ENCODE data around the gene PCSK1N. TPM values are rescaled to one million over a fixed set of nuclear protein-coding genes. Genes with fewer than 3 reads are reported as not detected.

Gene PCSK1N
- polyA plus RNA-seq, 2 of the 4 experiments (the other 2 are of a cell fraction) = 3.0 to 21.2 TPM

- ATAC-seq (no peak), DNase-seq (ENCODE audit: low read depth in 1 of 2, low spot score in 1 of 2) (no peak), FAIRE-seq (no peak)
- POLR2A ChIA-PET = no interaction called here
- 90% methylated on average over 36 of the region's 58 CpGs for WGBS (ENCODE audit: missing lambda C conversion rate)
- Histone ChIP-seq H3K4me2 (no peak overlapping the region), H3K4me1 (peaks cover 5% of the 10 kb centered on the region; the same call in 1 of the 3 replicates), H3K9me3 (no peaks in the 10 kb centered on the region), H3K4me3 (no peak overlapping the region), H3K27ac (no peak overlapping the region)
- CTCF ChIA-PET = no interaction called here
- TF ChIP-seq CHD4 (IDR thresholded peaks at IDR 0.05; ENCODE audit: borderline replicate concordance) (no peak), ZSCAN20 (CRISPR knock-in tag; IDR thresholded peaks at IDR 0.05) (no peak), MAFK (IDR thresholded peaks at IDR 0.05; ENCODE audit: partially characterized antibody) (no peak), SMC3 (IDR thresholded peaks at IDR 0.05) (no peak), RAD21 (conservative IDR thresholded peaks at IDR 0.05 in 1 of 2, IDR thresholded peaks at IDR 0.05 in 1 of 2) (no peak), POLR2A (IDR thresholded peaks at IDR 0.05; ENCODE audit: low read length) (no peak), CEBPB (IDR thresholded peaks at IDR 0.05) (no peak)
These were observed 4.1 kb downstream of the PCSK1N start for GRCh38 chrX:48831136-48831908.

GRCh38 chrX:48829016-48829735 lies 6.2 kb downstream of the PCSK1N start:
- Histone ChIP-seq H3K9me3 (no peaks in the 10 kb centered on the region), H3K27ac (no peak overlapping the region), H3K4me1 (peaks cover 3% of the 10 kb centered on the region; the same call in 1 of the 3 replicates), H3K4me3 (no peak overlapping the region), H3K4me2 (no peak overlapping the region)
- FAIRE-seq = no peak
- no peak for DNase-seq (ENCODE audit: low read depth in 1 of 2, low spot score in 1 of 2)
- ATAC-seq = no peak
- POLR2A ChIA-PET = interaction anchor here (0.6 kb wide), 1 partner anchor 38 kb away, joined by 4 read pairs; no protein-coding TSS in a partner anchor
- TF ChIP-seq MAX (IDR thresholded peaks at IDR 0.05) (no peak), HMGXB4 (CRISPR knock-in tag; IDR thresholded peaks at IDR 0.05; ENCODE audit: borderline replicate concordance) (no peak), NFE2L2 (conservative IDR thresholded peaks at IDR 0.05; ENCODE audit: low read length) (no peak), HOXA7 (CRISPR knock-in tag; IDR thresholded peaks at IDR 0.05) (no peak), RFX5 (IDR thresholded peaks at IDR 0.05) (no peak), FOSL2 (IDR thresholded peaks at IDR 0.05) (no peak), FOSL2 (CRISPR knock-in tag; IDR thresholded peaks at IDR 0.05) (no peak), MAFK (IDR thresholded peaks at IDR 0.05; ENCODE audit: partially characterized antibody) (no peak), FOXS1 (CRISPR knock-in tag; IDR thresholded peaks at IDR 0.05) (no peak), NPAS2 (CRISPR knock-in tag; IDR thresholded peaks at IDR 0.05; ENCODE audit: borderline replicate concordance) (no peak), EHF (CRISPR knock-in tag; IDR thresholded peaks at IDR 0.05) (no peak), TP53 (CRISPR knock-in tag; IDR thresholded peaks at IDR 0.05) (no peak), MAZ (IDR thresholded peaks at IDR 0.05; ENCODE audit: borderline replicate concordance, low read depth, low read length) (no peak), JUN (IDR thresholded peaks at IDR 0.05) (no peak), NR3C1 (IDR thresholded peaks at IDR 0.05) (no peak)
- CTCF ChIA-PET = interaction anchor here (0.6 kb wide), 1 partner anchor 15 kb away, joined by 3 read pairs; no protein-coding TSS in a partner anchor
- WGBS (ENCODE audit: missing lambda C conversion rate) = 92% methylated on average over 5 of the region's 24 CpGs

GRCh38 chrX:48827654-48827968 lies 7.8 kb downstream of the PCSK1N start:
- ATAC-seq (no peak), DNase-seq (ENCODE audit: low read depth in 1 of 2, low spot score in 1 of 2) (no peak), FAIRE-seq (no peak)
- Histone ChIP-seq H3K27ac (no peak overlapping the region), H3K4me2 (no peak overlapping the region), H3K4me3 (no peak overlapping the region), H3K9me3 (no peaks in the 10 kb centered on the region), H3K4me1 (no peaks in the 10 kb centered on the region)
- ChIA-PET CTCF (no interaction called here), POLR2A (no interaction called here)
- WGBS (ENCODE audit: missing lambda C conversion rate) = 86% methylated on average over 4 of the region's 4 CpGs
- TF ChIP-seq GATA3 (IDR thresholded peaks at IDR 0.05; ENCODE audit: borderline replicate concordance) (no peak), KDM1A (IDR thresholded peaks at IDR 0.05; ENCODE audit: low read depth) (no peak), HOXA7 (CRISPR knock-in tag; IDR thresholded peaks at IDR 0.05) (no peak), MAX (IDR thresholded peaks at IDR 0.05) (no peak), SREBF2 (IDR thresholded peaks at IDR 0.05) (no peak), REST (IDR thresholded peaks at IDR 0.05) (no peak), JUN (IDR thresholded peaks at IDR 0.05) (no peak), RFX5 (IDR thresholded peaks at IDR 0.05) (no peak), EHF (CRISPR knock-in tag; IDR thresholded peaks at IDR 0.05) (no peak), HMGXB4 (CRISPR knock-in tag; IDR thresholded peaks at IDR 0.05; ENCODE audit: borderline replicate concordance) (no peak)

Measured in A549 (cell line).